Peyer's patch (tissue), 4 donors: ENCODE measurements around the gene SIAH3.

Experiments
- POLR2A ChIP-seq, 2 donors: fragments of 450-650 bp; IDR thresholded peaks; one replicate each; pipeline ENCODE4 v1.5.1; 2017; ENCODE audit warnings: antibody characterized with exemption in 2 of 2, mild to moderate bottlenecking in 2 of 2, moderate library complexity in 2 of 2
- TF ChIP-seq, protein P1 (sequence below), 6 experiments: fragments of 450-650 bp in 4 of 6; fragments of 200-600 bp in 2 of 6; sonication (generic) in 1 of 6; IDR thresholded peaks; one replicate each; pipeline ENCODE4 v1.5.1; 2017 to 2019; ENCODE audit warnings: antibody characterized with exemption in 6 of 6, mild to moderate bottlenecking in 3 of 6, moderate library complexity in 1 of 6

DNA sequence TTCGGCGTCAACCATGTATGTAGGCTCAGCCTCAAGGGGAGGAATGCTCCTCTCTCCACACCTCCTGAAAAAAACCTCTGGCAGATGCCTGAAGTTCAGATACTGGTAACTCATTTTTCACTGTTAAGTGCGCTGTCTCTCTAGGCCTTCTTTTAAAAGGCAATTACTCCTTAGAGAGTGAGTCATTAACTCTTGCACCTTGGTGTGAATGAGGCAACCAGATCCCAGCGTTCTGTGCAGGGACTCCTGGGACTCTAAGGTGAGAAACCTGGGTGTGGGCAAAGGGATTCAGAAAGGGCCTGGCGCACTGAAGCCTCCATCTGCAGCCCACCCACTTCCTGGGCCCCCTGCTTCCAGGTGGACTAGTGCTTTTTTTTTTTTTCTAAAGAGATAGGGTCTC, 71.7 kb downstream of the SIAH3 start:
- TF ChIP-seq, protein P1, sequence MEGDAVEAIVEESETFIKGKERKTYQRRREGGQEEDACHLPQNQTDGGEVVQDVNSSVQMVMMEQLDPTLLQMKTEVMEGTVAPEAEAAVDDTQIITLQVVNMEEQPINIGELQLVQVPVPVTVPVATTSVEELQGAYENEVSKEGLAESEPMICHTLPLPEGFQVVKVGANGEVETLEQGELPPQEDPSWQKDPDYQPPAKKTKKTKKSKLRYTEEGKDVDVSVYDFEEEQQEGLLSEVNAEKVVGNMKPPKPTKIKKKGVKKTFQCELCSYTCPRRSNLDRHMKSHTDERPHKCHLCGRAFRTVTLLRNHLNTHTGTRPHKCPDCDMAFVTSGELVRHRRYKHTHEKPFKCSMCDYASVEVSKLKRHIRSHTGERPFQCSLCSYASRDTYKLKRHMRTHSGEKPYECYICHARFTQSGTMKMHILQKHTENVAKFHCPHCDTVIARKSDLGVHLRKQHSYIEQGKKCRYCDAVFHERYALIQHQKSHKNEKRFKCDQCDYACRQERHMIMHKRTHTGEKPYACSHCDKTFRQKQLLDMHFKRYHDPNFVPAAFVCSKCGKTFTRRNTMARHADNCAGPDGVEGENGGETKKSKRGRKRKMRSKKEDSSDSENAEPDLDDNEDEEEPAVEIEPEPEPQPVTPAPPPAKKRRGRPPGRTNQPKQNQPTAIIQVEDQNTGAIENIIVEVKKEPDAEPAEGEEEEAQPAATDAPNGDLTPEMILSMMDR (IDR thresholded peaks at IDR 0.05), result no peak
- TF ChIP-seq POLR2A (IDR thresholded peaks at IDR 0.05), result no peak
